Measurements from ENCODE around the gene ST6GALNAC4.
A peak's percentile ranks its signal among the peaks of the same experiment; 100 is the strongest.

Gene ST6GALNAC4

GRCh38 chr9:127887792-127888191, 29.0 kb downstream of the ST6GALNAC4 start:
- peak; percentile 47 for DNase-seq (ENCODE audit: low read depth)
- no peak overlapping the region for H3K4me3 ChIP-seq (ENCODE audit: low read depth, low read length)
- no peak for TF ChIP-seq MYC (IDR thresholded peaks at IDR 0.05; ENCODE audit: low read depth, low read length)
- TF ChIP-seq, protein P1, sequence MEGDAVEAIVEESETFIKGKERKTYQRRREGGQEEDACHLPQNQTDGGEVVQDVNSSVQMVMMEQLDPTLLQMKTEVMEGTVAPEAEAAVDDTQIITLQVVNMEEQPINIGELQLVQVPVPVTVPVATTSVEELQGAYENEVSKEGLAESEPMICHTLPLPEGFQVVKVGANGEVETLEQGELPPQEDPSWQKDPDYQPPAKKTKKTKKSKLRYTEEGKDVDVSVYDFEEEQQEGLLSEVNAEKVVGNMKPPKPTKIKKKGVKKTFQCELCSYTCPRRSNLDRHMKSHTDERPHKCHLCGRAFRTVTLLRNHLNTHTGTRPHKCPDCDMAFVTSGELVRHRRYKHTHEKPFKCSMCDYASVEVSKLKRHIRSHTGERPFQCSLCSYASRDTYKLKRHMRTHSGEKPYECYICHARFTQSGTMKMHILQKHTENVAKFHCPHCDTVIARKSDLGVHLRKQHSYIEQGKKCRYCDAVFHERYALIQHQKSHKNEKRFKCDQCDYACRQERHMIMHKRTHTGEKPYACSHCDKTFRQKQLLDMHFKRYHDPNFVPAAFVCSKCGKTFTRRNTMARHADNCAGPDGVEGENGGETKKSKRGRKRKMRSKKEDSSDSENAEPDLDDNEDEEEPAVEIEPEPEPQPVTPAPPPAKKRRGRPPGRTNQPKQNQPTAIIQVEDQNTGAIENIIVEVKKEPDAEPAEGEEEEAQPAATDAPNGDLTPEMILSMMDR (IDR thresholded peaks at IDR 0.05; ENCODE audit: low read depth, low read length), result peak; percentile 1

GRCh38 chr9:127886401-127886972, 30.4 kb downstream of the ST6GALNAC4 start:
- H3K4me3 ChIP-seq (ENCODE audit: low read depth, low read length), result no peak overlapping the region
- DNase-seq (ENCODE audit: low read depth), result no peak
- TF ChIP-seq MYC (IDR thresholded peaks at IDR 0.05; ENCODE audit: low read depth, low read length), result no peak
- no peak for TF ChIP-seq MAX (IDR thresholded peaks at IDR 0.05; ENCODE audit: low read depth, low read length)
- no peak for TF ChIP-seq POLR2A (IDR thresholded peaks at IDR 0.05; ENCODE audit: extremely low read depth, insufficient read length)
- TF ChIP-seq, protein P1 (IDR thresholded peaks at IDR 0.05; ENCODE audit: low read depth, low read length), result no peak

GRCh38 chr9:127885508-127886281, 31.1 kb downstream of the ST6GALNAC4 start:
- TF ChIP-seq, protein P1 (IDR thresholded peaks at IDR 0.05; ENCODE audit: low read depth, low read length), result no peak
- TF ChIP-seq MYC (IDR thresholded peaks at IDR 0.05; ENCODE audit: low read depth, low read length) (no peak), POLR2A (IDR thresholded peaks at IDR 0.05; ENCODE audit: extremely low read depth, insufficient read length) (no peak), MAX (IDR thresholded peaks at IDR 0.05; ENCODE audit: low read depth, low read length) (no peak)
- H3K4me3 ChIP-seq (ENCODE audit: low read depth, low read length), result no peak overlapping the region
- DNase-seq (ENCODE audit: low read depth), result no peak

GRCh38 chr9:127884976-127885490, 31.8 kb downstream of the ST6GALNAC4 start:
- TF ChIP-seq POLR2A (IDR thresholded peaks at IDR 0.05; ENCODE audit: extremely low read depth, insufficient read length) (no peak), MAX (IDR thresholded peaks at IDR 0.05; ENCODE audit: low read depth, low read length) (no peak), MYC (IDR thresholded peaks at IDR 0.05; ENCODE audit: low read depth, low read length) (no peak)
- TF ChIP-seq, protein P1 (IDR thresholded peaks at IDR 0.05; ENCODE audit: low read depth, low read length), result no peak
- no peak overlapping the region for H3K4me3 ChIP-seq (ENCODE audit: low read depth, low read length)
- no peak for DNase-seq (ENCODE audit: low read depth)

GRCh38 chr9:127884427-127884911, 32.4 kb downstream of the ST6GALNAC4 start:
- no peak for DNase-seq (ENCODE audit: low read depth)
- TF ChIP-seq MYC (IDR thresholded peaks at IDR 0.05; ENCODE audit: low read depth, low read length) (no peak), POLR2A (IDR thresholded peaks at IDR 0.05; ENCODE audit: extremely low read depth, insufficient read length) (no peak), MAX (IDR thresholded peaks at IDR 0.05; ENCODE audit: low read depth, low read length) (no peak)
- TF ChIP-seq, protein P1 (IDR thresholded peaks at IDR 0.05; ENCODE audit: low read depth, low read length), result no peak
- no peak overlapping the region for H3K4me3 ChIP-seq (ENCODE audit: low read depth, low read length)

Measured in NB4 (cell line).